SK-N-SH (cell line): ENCODE measurements around the gene ATP2B1. TPM values are rescaled to one million over a fixed set of nuclear protein-coding genes. Genes with fewer than 3 reads are reported as not detected.

Experiments used
- CTCF ChIA-PET: fragments of 300-600, 350-600 bp; formaldehyde crosslinking; extraction: SDS; loops from one replicate; lab custom pipeline; 2021; lab: Yijun Ruan, JAX
- POLR2A ChIA-PET: fragments of 350-600 bp; sonication (Branson Sonifier 250); formaldehyde crosslinking; extraction: SDS; loops from one replicate; lab custom pipeline; 2020; ENCODE audit warnings: antibody characterized with exemption, inconsistent platforms; lab: Yijun Ruan, JAX
- DNase-seq: peaks from one replicate; pipeline ENCODE4 v3.0.0; 2012
- H2AFZ ChIP-seq: fragments of 200-600 bp; sonication (generic); 2 replicates; pipeline ENCODE4 v1.8.1; 2016; ENCODE audit warnings: antibody characterized with exemption, mild to moderate bottlenecking, low read depth
- H3F3A ChIP-seq: fragments of 200-600 bp; sonication (generic); replicated peaks from 2 replicates; pipeline ENCODE3; 2016; ENCODE audit warnings: antibody characterized with exemption, mild to moderate bottlenecking; ENCODE audit not compliant: insufficient read depth
- H3K27ac ChIP-seq, 2 experiments: fragments of 200-500 bp in 1 of 2; fragments of 200-600 bp in 1 of 2; sonication (Bioruptor generic) in 1 of 2; sonication (generic), shearing (Covaris generic) in 1 of 2; 2 replicates each; pipeline versions ENCODE4 v1.5.1 to v1.6.1; 2014 to 2016; ENCODE audit warnings: low read depth in 2 of 2, inconsistent platforms in 1 of 2, low read length in 1 of 2, mild to moderate bottlenecking in 1 of 2, mixed read lengths in 1 of 2
- H3K27me3 ChIP-seq: fragments of 200-600 bp; sonication (generic), shearing (Covaris generic); 2 replicates; pipeline ENCODE4 v1.6.1; 2016; ENCODE audit warnings: mixed run types; ENCODE audit not compliant: insufficient read depth
- H3K36me3 ChIP-seq, 2 experiments: fragments of 200-500 bp in 1 of 2; fragments of 200-600 bp in 1 of 2; sonication (Bioruptor generic) in 1 of 2; sonication (generic) in 1 of 2; replicated peaks in 1 of 2; 2 replicates each; pipeline versions ENCODE3 to v1.5.1; 2014 to 2016; ENCODE audit warnings: low read length in 1 of 2, mild to moderate bottlenecking in 1 of 2; ENCODE audit not compliant: insufficient read depth in 2 of 2, control insufficient read depth in 1 of 2
- H3K4me1 ChIP-seq, 2 experiments: fragments of 200-500 bp in 1 of 2; fragments of 200-600 bp in 1 of 2; sonication (Bioruptor generic) in 1 of 2; sonication (generic), shearing (Covaris generic) in 1 of 2; 2 replicates each; pipeline versions ENCODE4 v1.5.1 to v1.6.1; 2014 to 2016; ENCODE audit warnings: low read depth in 1 of 2, low read length in 1 of 2, mixed run types in 1 of 2; ENCODE audit not compliant: insufficient read depth in 2 of 2, control insufficient read depth in 1 of 2
- H3K4me2 ChIP-seq: fragments of 200-600 bp; sonication (generic), shearing (Covaris generic); 2 replicates; pipeline ENCODE4 v1.6.1; 2017; ENCODE audit warnings: mixed run types
- H3K4me3 ChIP-seq, 2 experiments: fragments of 200-500 bp in 1 of 2; fragments of 200-600 bp in 1 of 2; sonication (Bioruptor generic) in 1 of 2; sonication (generic), shearing (Covaris generic) in 1 of 2; 2 replicates each; pipeline versions ENCODE4 v1.5.1 to v1.8.1; 2014 to 2016; ENCODE audit warnings: low read depth in 2 of 2, inconsistent platforms in 1 of 2, low read length in 1 of 2, mild to moderate bottlenecking in 1 of 2, mixed read lengths in 1 of 2, moderate library complexity in 1 of 2
- H3K79me2 ChIP-seq: fragments of 200-600 bp; sonication (generic); 2 replicates; pipeline ENCODE4 v1.8.1; 2017; ENCODE audit warnings: mild to moderate bottlenecking; ENCODE audit not compliant: insufficient read depth
- H3K9ac ChIP-seq: fragments of 200-600 bp; sonication (generic); 2 replicates; pipeline ENCODE4 v1.6.1; 2017; ENCODE audit warnings: mixed run types
- H3K9me2 ChIP-seq: fragments of 200-600 bp; sonication (generic); 2 replicates; pipeline ENCODE4 v1.6.1; 2017; ENCODE audit warnings: mixed run types
- H3K9me3 ChIP-seq: fragments of 200-600 bp; sonication (generic); 2 replicates; pipeline ENCODE4 v1.6.1; 2017; ENCODE audit warnings: mixed run types, mild to moderate bottlenecking, moderate library complexity
- H4K20me1 ChIP-seq: fragments of 200-600 bp; sonication (generic); 2 replicates; pipeline ENCODE4 v1.6.1; 2017; ENCODE audit warnings: mild to moderate bottlenecking, mixed run types; ENCODE audit not compliant: insufficient read depth
- ELF1 ChIP-seq: IDR thresholded peaks from 2 replicates; pipeline ENCODE4 v1.4.0; 2012
- FOXJ3 ChIP-seq: sonication (generic); formaldehyde crosslinking; IDR thresholded peaks from 2 replicates; pipeline ENCODE4 v1.5.1; 2020; ENCODE audit warnings: mild to moderate bottlenecking, missing genetic modification reagents
- GABPA ChIP-seq: IDR thresholded peaks from 2 replicates; pipeline ENCODE4 v1.4.0; 2012; ENCODE audit warnings: low read depth, mild to moderate bottlenecking
- NRF1 ChIP-seq: IDR thresholded peaks from 2 replicates; pipeline ENCODE4 v1.6.1; 2012; ENCODE audit warnings: low read depth, mild to moderate bottlenecking, low read length
- TCF12 ChIP-seq: IDR thresholded peaks from 2 replicates; pipeline ENCODE4 v1.4.0; 2012
- WGBS: methylation state at CpG from one replicate; pipeline ENCODE4 v1.1.6; 2017; ENCODE audit warnings: low lambda C conversion rate; 5-methylcytosine and 5-hydroxymethylcytosine counted together
- polyA plus RNA-seq, 3 experiments: library from polyadenylated mRNA; depleted of rRNA; stranded (reverse); fragments of >200 nt; gene quantifications; 2 replicates each; pipeline ENCODE4 v1.2.3, GENCODE V29; 2012
- TF ChIP-seq, protein P1 (sequence below): IDR thresholded peaks from 2 replicates; pipeline ENCODE4 v1.6.1; 2012; ENCODE audit warnings: mild to moderate bottlenecking, low read depth, low read length, moderate library complexity
- TF ChIP-seq, protein P2 (sequence below): IDR thresholded peaks from 2 replicates; pipeline ENCODE4 v1.4.0; 2012; ENCODE audit warnings: low read depth, borderline replicate concordance
- TF ChIP-seq, protein P3 (sequence below): fragments of 150-350 bp; IDR thresholded peaks from 2 replicates; pipeline ENCODE4 v1.6.1; 2016; ENCODE audit warnings: mild to moderate bottlenecking, low read depth, low read length

Gene ATP2B1
- polyA plus RNA-seq, 1 of the 3 experiments (the other 2 are of a cell fraction), result 4.3 TPM

DNA sequence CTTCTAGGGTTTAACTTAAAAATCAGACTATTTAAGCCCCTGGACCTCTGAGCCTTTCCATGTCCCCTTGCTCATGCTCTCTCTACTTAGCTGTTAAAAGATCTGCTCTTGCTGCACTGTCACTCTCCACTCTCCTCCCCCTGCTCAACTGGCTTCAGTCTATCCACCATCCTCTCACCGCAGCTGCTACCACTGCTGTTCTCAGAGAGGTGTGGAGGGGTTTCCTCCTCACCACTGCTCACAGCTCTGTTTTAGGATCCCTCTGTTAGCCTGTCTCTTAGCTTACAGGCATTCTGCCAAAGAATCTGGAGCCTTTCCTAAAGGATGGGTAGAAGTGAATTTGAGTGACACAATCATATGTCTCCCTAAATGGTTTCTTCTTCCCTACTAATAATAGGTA lies 43.7 kb upstream of the ATP2B1 start:
- no peaks in the 10 kb centered on the region for H3K79me2 ChIP-seq
- WGBS, result 100% methylated on average over 1 of the region's 1 CpG
- TF ChIP-seq, protein P1, sequence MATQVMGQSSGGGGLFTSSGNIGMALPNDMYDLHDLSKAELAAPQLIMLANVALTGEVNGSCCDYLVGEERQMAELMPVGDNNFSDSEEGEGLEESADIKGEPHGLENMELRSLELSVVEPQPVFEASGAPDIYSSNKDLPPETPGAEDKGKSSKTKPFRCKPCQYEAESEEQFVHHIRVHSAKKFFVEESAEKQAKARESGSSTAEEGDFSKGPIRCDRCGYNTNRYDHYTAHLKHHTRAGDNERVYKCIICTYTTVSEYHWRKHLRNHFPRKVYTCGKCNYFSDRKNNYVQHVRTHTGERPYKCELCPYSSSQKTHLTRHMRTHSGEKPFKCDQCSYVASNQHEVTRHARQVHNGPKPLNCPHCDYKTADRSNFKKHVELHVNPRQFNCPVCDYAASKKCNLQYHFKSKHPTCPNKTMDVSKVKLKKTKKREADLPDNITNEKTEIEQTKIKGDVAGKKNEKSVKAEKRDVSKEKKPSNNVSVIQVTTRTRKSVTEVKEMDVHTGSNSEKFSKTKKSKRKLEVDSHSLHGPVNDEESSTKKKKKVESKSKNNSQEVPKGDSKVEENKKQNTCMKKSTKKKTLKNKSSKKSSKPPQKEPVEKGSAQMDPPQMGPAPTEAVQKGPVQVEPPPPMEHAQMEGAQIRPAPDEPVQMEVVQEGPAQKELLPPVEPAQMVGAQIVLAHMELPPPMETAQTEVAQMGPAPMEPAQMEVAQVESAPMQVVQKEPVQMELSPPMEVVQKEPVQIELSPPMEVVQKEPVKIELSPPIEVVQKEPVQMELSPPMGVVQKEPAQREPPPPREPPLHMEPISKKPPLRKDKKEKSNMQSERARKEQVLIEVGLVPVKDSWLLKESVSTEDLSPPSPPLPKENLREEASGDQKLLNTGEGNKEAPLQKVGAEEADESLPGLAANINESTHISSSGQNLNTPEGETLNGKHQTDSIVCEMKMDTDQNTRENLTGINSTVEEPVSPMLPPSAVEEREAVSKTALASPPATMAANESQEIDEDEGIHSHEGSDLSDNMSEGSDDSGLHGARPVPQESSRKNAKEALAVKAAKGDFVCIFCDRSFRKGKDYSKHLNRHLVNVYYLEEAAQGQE, result no peak
- no peak for TF ChIP-seq NRF1
- H4K20me1 ChIP-seq, result no peaks in the 10 kb centered on the region
- no peak overlapping the region for H3K27ac ChIP-seq
- no peaks in the 10 kb centered on the region for H3K9me2 ChIP-seq
- no peak overlapping the region for H3K9ac ChIP-seq
- POLR2A ChIA-PET, result no interaction called here
- no peak overlapping the region for H3K4me2 ChIP-seq
- CTCF ChIA-PET, result interaction anchor here (0.8 kb wide), 1 partner anchor 10 kb away, joined by 3 read pairs; no protein-coding TSS in a partner anchor
- peaks cover 4% of the 10 kb centered on the region for H3F3A ChIP-seq
- DNase-seq, result no peak
- H3K4me3 ChIP-seq, result no peak overlapping the region
- no peaks in the 10 kb centered on the region for H3K27me3 ChIP-seq
- H3K4me1 ChIP-seq, result peaks cover 0 to 4% of the 10 kb centered on the region in 2 experiments; a peak in 1 of 4 replicates
- H3K9me3 ChIP-seq, result no peaks in the 10 kb centered on the region
- H3K36me3 ChIP-seq, result no peaks in the 10 kb centered on the region
- H2AFZ ChIP-seq, result no peak overlapping the region

DNA sequence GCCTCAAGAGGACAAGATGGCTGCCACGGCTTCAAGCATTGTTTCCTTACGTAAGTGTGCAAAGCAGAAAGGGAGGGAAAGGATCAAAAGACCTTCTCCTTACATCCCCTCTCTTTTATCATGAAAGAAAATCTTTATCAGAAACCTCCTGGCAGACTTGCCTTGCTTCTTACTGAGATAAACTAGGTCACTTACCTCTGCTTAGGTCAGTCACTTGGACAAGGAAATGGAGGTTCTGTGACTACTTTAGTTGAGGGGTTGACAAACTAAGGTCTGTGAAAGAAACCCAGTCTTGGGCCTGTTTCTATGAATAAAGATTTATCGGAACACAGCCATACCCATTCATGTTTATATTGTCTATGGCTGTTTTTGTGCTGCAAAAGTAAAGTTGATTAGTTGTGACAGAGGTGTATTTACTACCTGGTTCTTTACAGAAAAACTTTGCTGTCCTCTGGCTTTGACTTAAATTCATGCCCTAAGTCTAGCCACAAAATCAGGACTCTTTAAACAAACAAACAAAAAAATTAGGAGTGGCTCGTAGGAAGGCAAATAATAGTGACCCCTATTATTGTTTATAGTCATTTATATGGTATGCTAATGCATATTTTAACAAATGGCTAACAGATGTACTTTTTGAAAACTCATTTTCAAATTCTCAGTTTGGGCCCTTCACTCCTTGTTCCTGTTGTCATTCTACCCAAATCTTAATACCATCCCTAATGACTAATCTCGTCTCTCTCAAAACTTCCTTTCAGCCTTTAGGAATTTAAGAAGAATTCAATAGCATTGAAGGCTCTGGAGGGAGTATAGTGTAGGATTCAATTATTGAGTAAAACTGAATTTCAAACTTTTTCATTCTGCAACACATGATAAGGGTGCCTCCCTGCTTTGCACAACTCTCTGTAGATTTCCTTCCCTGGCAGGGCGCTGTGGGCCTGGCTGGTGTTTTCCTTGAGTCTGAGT lies 42.0 kb upstream of the ATP2B1 start:
- peak; percentile 22; the same call in 1 of the 2 replicates for TF ChIP-seq TCF12
- no peak for TF ChIP-seq GABPA
- Histone ChIP-seq H3K36me3 (no peaks in the 10 kb centered on the region), H3K9ac (no peak overlapping the region), H3K27ac (peak overlapping the region in 1 of 2 experiments; percentile 24; a peak in 1 of 4 replicates), H3F3A (no peaks in the 10 kb centered on the region), H3K4me3 (no peak overlapping the region), H3K9me3 (no peaks in the 10 kb centered on the region), H3K27me3 (no peaks in the 10 kb centered on the region), H3K4me2 (no peak overlapping the region), H4K20me1 (no peaks in the 10 kb centered on the region), H3K79me2 (no peaks in the 10 kb centered on the region), H3K4me1 (no peaks in the 10 kb centered on the region), H2AFZ (no peak overlapping the region; the same call in 1 of the 2 replicates), H3K9me2 (no peaks in the 10 kb centered on the region)
- ChIA-PET CTCF (interaction anchor here (0.7 kb wide), 1 partner anchor 758 kb away, joined by 3 read pairs; no protein-coding TSS in a partner anchor), POLR2A (no interaction called here)
- no peak for DNase-seq
- 65% methylated on average over 6 of the region's 6 CpGs for WGBS

DNA sequence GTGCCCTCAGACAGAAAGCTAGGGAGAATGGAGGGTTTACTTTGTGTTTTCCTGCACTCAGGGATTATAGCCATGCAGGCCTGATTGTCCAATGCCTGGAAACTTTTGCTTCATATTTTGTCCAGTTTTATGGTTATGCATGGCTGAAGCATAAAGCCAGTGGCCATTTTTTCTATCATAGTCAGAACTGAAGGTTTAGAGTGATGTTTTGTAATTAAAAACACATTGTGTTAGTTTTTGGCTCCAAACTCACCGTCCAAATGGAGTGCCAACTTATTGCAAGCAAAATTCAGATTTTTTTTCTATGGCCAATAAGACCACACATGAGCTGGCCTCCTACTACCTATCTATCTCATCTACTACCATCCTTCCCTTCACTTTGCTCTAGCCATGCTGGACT lies 40.2 kb upstream of the ATP2B1 start:
- Histone ChIP-seq H3K9me3 (no peaks in the 10 kb centered on the region), H3K4me3 (no peak overlapping the region), H3K27me3 (no peaks in the 10 kb centered on the region), H3K4me1 (no peaks in the 10 kb centered on the region), H2AFZ (no peak overlapping the region), H3K4me2 (no peak overlapping the region), H3K79me2 (no peaks in the 10 kb centered on the region), H3F3A (no peaks in the 10 kb centered on the region), H3K9ac (no peak overlapping the region), H3K9me2 (no peaks in the 10 kb centered on the region), H3K27ac (no peak overlapping the region), H3K36me3 (no peaks in the 10 kb centered on the region), H4K20me1 (no peaks in the 10 kb centered on the region)
- no peak for DNase-seq
- ChIA-PET CTCF (no interaction called here), POLR2A (no interaction called here)
- 65% methylated on average over 1 of the region's 1 CpG for WGBS
- TF ChIP-seq, protein P2, sequence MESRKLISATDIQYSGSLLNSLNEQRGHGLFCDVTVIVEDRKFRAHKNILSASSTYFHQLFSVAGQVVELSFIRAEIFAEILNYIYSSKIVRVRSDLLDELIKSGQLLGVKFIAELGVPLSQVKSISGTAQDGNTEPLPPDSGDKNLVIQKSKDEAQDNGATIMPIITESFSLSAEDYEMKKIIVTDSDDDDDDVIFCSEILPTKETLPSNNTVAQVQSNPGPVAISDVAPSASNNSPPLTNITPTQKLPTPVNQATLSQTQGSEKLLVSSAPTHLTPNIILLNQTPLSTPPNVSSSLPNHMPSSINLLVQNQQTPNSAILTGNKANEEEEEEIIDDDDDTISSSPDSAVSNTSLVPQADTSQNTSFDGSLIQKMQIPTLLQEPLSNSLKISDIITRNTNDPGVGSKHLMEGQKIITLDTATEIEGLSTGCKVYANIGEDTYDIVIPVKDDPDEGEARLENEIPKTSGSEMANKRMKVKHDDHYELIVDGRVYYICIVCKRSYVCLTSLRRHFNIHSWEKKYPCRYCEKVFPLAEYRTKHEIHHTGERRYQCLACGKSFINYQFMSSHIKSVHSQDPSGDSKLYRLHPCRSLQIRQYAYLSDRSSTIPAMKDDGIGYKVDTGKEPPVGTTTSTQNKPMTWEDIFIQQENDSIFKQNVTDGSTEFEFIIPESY, result no peak
- no peak for TF ChIP-seq ELF1
- TF ChIP-seq FOXJ3 (CRISPR knock-in tag), result no peak
- TF ChIP-seq, protein P3, sequence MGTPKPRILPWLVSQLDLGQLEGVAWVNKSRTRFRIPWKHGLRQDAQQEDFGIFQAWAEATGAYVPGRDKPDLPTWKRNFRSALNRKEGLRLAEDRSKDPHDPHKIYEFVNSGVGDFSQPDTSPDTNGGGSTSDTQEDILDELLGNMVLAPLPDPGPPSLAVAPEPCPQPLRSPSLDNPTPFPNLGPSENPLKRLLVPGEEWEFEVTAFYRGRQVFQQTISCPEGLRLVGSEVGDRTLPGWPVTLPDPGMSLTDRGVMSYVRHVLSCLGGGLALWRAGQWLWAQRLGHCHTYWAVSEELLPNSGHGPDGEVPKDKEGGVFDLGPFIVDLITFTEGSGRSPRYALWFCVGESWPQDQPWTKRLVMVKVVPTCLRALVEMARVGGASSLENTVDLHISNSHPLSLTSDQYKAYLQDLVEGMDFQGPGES, result no peak
- TF ChIP-seq, protein P1, result no peak
